ENCODE results near the gene MKNK2.

- TF ChIP-seq CTCF (conservative IDR thresholded peaks at IDR 0.05; ENCODE audit: low read depth, low read length) (no peak), EZH2 (IDR thresholded peaks at IDR 0.05; ENCODE audit: low read length, unreplicated experiment) (no peak), EZH2phosphoT487 (IDR thresholded peaks at IDR 0.05; ENCODE audit: borderline replicate concordance, low read length) (no peak)
These were observed 36.9 kb downstream of the MKNK2 start for GRCh38 chr19:2014131-2014571.
